NCI-H524 treated with DMSO at 0.1 percent for 48 hours (cell line): ENCODE data around the gene TH.

Experiments used
- DNase-seq: peaks from one replicate; lab custom pipeline; 2025; lab: John Stamatoyannopoulos, UW

The TH gene

DNA sequence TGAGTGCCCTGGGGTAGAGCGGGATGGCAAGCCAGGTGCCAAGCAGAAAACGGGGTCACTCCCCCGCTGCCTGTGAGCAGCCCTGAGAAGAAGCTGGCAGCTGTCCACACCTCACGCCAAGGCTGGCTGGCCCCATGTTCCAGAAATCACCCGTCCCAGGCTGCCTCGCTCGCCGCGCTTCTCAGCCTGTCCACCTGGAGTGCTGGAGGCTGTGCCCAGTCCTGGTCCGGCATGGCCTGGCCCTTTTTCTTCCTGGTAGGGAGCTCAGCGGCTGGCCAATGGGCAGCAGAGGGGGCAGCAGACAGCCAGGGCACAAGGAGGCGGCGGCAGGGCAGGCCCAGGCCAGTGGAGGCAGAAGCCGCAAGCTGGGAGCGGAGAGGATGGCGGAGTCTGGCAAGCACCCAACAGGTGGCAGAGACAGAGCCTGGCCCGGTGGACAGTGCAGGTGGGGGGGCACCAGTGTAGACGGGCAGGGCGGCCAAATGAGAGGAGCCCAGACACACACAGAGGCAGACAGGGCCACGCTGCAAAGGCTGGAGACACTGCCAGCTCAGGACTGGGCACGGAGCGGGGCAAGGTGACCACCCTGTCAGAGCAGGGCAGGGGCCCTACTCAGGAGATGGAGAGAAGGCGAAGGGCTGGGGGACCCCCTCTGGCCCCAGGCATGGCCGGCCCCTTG is 37.2 kb upstream of the TH start:
- no peak for DNase-seq

- no peak for DNase-seq
These were observed 36.4 kb upstream of the TH start for GRCh38 chr11:2207773-2208621.

DNA sequence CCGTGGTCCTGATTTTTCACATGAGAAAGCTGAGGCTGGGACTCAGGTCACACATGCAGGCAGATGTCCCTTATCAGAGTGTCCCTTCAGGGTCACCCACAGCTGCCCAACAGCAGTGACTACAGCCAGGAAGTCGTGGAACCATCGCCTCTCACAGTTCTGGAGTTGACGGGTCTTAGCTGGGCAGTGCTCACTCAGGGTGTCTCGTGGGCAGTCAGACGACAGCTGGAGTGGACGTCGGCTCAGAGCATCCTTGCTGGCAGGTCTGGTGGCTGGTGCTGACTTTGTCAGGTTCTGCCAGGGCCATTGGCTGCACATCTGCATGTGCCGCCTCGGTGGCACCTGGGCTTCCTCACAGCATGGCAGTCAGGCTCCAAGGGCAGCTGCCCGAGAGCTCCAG is 35.6 kb upstream of the TH start:
- DNase-seq = no peak

DNA sequence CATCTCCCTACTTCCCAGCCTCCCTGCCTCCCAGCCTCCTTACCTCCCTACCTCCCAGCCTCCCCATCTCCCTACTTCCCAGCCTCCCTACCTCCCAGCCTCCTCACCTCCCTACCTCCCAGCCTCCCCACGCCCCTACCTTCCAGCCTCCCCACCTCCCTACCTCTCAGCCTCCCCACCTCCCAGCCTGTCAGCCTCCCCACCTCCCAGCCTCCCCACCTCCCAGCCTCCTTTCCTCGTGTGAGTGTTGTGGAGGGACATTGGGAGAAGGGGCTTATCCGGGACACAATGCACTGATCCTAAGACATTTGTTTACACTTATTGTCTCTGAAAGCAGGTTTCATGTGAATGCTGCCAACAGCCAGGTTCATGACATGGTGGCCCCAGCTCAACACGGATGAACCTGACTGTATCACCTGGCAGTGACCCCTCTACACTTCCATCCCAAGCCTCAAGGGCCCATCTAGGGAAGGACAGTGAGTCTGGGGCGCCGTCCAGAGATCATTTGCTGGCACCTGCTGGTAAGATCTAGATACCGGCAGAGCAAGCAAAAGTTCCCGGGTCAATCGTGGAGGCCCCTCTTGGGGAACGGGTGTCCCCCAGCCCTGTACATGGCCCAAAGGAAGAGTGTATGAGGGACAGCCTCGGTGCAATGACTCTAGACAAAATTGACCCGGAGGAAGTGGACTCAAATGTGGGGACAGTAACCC is 34.5 kb upstream of the TH start:
- no peak for DNase-seq

- no peak for DNase-seq
These were observed 33.7 kb upstream of the TH start for GRCh38 chr11:2205214-2205720.

DNA sequence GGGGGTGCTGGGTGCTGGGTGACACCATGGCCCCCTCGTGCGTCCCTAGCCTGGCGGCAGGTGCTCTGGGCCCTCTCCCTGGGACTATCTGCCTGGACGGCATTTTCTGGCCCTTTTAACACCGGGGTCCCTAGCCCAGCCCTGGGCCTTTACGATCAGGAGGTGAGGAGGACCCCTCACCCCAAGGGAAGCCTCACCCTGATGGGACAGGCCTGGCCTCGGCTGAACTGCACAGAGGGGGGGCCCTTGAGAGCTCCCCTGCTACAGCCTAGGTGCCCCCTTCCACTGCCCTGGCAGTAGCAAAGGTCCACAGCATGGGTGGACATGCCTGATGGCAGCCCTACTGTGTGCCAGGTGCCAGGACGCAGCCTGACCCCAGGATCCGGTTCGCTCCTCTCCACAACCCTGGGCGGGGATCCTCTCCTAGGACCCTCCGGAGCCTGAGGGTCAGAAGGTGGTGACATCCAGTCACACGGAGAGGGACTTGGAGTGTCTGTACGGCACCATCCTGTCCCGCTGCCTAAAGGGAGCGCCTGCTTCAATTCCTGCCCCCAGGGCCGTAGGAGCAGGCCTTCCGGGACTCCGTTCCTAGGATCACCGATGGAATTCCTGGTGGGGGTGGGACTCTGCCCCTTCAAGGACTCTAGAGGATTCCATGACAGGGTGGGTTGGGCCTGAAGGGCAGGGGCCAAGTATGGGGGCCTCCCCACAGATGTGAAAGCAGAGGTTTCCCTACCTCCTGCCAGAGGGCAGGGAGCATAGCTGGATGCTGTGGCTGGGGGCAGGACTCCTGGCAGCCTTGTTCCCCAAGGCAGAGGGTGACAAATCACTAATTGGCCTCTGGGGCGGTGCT is 33.0 kb upstream of the TH start:
- no peak for DNase-seq

DNA sequence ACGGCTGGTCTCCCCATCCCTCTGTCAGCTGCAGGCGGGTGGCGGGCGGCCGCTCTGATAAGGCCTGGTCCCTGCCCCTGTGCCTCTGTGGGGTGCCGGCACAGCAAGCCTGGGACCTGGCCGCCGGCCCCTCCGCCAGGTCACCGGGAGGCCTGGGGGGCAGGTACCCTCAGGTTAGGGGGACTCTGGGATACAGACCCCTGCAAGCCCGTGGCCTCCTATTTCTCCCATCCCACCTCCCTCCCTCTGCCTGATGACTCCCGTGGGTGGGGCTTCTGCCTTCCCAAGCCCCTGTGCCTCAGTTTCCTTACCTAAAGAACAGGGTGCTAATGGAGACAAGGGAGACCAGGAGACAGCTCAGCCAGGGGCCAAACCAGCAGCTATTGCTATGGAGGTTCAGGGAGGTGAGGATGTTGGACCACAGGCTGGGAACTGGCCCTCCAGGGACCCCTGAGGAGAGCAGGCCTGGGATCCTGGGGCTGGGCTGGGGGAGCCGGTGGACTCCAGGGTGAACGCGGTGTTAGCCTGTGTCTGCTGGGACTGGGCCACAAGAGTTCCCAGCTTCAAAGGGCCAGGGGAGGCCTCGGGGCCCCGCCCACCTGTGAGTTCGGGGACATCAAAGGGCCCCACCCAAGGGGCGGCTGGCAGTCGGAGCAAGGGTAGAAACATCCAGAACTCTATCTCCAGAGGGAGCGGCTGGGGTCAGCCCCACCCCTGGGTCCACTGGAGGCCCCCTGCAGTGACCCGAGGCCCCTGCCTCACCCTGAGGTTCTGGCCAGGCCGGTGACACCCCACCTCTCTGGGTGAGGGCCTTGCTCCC is 32.0 kb upstream of the TH start:
- no peak for DNase-seq

GRCh38 chr11:2202900-2203439 is 31.4 kb upstream of the TH start:
- DNase-seq = no peak

- DNase-seq = no peak
These were observed 30.7 kb upstream of the TH start for GRCh38 chr11:2202071-2202899.

GRCh38 chr11:2201542-2201941 is 29.9 kb upstream of the TH start:
- no peak for DNase-seq

- DNase-seq = no peak
These were observed 29.4 kb upstream of the TH start for GRCh38 chr11:2200957-2201519.

DNA sequence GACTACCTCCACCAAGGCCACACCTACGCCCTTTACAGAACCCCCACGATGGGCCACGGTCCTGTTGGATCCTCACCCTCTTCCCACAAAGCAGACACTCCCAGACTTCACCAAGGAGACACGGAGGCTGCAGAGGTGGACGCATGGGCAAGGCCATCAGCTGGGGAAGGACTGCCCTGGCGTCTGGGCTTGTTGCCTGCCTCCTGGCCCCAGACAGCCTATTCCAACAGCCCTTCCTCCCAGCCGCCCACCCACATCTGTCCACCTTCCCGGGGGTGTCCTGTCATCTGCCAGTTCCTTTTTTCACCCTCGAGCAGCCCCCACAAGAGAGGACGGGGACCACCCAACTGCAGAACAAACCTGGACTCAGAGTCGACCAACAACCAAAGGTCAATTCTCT is 28.9 kb upstream of the TH start:
- no peak for DNase-seq

DNA sequence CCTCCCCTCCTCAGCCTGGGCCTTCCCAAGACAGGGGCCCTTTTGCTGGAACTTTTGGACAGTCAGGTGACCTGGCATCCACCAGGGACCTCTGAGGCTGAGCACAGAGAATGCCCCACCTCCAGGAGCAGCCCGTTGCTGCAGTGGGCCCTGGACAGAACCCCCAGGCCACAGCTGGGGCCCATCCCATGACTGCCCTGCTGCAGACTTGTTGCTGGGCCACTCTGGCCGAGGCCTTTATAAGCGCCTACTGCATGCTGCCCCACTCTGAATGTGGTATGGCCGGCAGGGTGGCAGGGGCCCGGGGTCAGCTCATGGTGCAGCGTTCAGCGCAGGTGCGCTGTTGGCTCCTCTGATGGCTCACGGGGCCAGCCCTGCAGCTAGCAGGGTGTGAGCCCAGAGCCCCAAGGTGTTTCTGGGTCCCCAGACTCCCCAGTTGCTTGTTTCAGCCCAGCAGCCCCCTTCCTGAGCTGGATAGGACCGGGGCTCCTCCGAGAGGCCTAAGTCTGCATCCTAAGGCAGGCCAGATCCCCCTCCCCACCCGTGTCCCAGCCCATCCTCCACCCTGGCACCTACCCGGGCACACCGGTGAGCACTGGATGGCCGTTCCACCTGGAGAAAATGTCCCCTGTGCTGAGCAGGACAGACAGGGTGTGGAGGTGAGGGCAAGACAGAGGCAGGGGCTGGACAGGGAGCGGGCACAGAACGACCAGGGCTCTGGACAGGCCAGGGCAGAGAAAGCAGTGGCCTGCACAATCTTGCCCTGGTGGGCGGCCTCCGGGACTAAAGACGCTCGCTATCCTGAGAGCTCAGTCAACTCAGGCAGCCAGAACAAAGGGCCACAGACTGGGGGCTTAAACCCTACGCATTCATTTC is 28.1 kb upstream of the TH start:
- no peak for DNase-seq

DNA sequence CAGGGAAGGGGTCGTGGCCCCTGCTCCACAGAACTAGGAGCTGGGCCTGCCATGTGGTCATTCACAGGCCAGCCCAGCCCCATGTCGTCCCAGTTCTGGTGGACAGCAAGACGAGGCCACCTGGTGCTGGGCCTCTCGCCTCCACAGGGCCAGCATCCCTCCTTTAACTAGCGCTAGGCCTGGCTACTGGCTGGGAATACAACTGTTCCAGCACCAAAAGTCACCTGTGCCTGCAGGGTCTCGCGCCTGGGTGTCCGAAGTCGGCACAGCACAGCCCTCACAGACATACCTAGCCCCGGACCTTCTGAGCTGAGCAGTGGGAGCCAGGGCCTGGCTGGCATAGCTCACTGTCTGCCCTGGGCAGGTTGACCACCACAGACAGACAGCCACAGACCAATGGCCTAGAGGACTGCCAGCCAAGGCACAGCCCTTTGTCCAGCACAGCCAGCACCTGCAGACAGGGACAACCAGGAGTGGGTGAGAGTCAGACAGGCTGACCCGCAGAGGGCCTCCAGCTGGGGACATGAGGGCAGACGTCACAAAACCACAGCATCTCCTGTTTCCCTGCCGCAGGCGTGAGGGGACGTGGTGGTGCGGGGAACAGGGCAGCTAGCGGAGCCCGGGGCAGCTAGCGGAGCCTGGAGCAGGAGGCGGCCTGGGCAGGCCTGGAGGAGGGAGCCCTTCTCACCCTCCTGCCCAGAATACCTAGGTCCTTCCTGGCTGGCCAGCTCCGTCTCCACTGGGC is 27.2 kb upstream of the TH start:
- no peak for DNase-seq

- no peak for DNase-seq
These were observed 26.3 kb upstream of the TH start for GRCh38 chr11:2197771-2198520.

DNA sequence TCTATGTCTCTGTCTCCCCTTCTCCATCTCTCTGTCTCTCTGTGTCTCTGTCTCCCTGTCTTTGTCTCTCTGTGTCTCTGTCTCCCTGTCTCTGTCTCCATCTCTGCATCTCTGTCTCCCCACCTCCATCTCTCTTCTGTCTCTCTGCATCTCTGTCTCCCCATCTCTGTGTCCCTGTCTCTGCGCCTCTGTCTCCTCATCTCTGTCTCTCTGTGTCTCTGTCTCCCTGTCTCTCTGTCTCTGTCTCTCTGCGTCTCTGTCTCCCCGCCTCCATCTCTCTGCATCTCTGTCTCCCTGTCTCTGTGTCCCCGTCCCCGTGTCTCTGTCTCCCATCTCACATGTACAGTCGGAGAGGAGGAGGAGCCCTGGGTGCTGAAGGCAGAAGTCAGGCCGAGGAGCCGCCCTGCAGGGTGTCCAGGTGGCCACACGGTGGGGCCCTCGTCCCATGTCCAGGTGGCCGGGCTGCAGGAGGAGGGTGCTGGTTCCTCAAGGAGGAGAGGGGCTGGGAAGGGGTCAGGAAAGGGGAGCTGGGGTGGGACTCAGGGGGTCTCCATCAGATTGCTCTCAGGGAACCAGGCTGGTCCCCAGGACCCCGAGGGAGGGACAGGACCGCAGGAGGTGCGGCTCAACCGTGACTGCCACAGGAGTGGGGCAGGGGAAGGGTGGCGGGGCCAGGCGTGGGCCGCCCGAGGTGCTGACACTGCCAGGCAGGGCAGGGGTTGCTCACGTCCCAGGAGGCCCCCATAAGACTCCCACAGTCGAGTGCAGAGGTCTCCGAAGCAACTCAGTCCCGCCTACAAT is 25.6 kb upstream of the TH start:
- DNase-seq = peak; percentile 5
